NT2/D1 (cell line): Measurements from ENCODE around the gene MICAL2.

Experiments
- DNase-seq: peaks from one replicate; pipeline ENCODE4 v3.0.0-alpha.2; 2011; ENCODE audit warnings: low read depth, low spot score
- H3K27me3 ChIP-seq: 2 replicates; pipeline ENCODE4 v1.6.0; 2011; ENCODE audit warnings: mild to moderate bottlenecking; ENCODE audit not compliant: insufficient read length, insufficient read depth
- H3K36me3 ChIP-seq: 2 replicates; pipeline ENCODE4 v1.6.1; 2011; ENCODE audit warnings: mild to moderate bottlenecking, low read length, mixed read lengths; ENCODE audit not compliant: insufficient read depth, insufficient read length
- H3K4me1 ChIP-seq: 2 replicates; pipeline ENCODE4 v1.5.1; 2011; ENCODE audit not compliant: insufficient read depth, insufficient read length
- H3K4me3 ChIP-seq: 2 replicates; pipeline ENCODE4 v1.5.1; 2011; ENCODE audit warnings: low read depth; ENCODE audit not compliant: insufficient read length
- H3K9ac ChIP-seq: 2 replicates; pipeline ENCODE4 v1.6.0; 2011; ENCODE audit warnings: low read depth; ENCODE audit not compliant: insufficient read length
- H3K9me3 ChIP-seq: 2 replicates; pipeline ENCODE4 v1.5.1; 2011; ENCODE audit warnings: mild to moderate bottlenecking, low read length; ENCODE audit not compliant: insufficient read depth
- SUZ12 ChIP-seq: IDR thresholded peaks from 2 replicates; pipeline ENCODE4 v1.6.1; 2011; ENCODE audit not compliant: insufficient read length, insufficient read depth; ENCODE audit errors: extremely low read depth
- YY1 ChIP-seq: IDR thresholded peaks from 2 replicates; pipeline ENCODE4 v1.6.1; 2011; ENCODE audit not compliant: insufficient read length, insufficient read depth
- ZNF274 ChIP-seq: IDR thresholded peaks from 2 replicates; pipeline ENCODE4 v1.6.1; 2011; ENCODE audit warnings: mild to moderate bottlenecking, low read depth, low read length

The MICAL2 gene

DNA sequence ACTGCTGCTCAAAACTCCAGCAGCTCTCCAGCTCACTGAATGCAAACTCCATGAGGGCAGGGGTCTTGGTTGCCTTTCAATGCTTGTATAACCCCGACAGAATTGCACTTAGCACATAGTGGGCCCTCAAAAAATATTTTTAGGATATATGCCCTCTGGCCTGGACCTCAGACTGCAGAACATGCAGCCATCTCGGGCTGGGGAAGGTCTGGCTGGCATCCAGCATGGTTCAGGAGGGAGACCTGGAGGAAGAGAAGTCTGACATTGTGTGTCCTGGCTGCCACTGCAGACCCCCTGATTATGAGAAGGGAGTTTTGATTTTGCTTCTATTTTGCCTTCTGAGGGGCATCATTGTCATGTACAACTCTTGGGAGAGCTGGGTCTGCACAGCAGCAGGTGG is 157.5 kb downstream of the MICAL2 start:
- no peaks in the 10 kb centered on the region for H3K36me3 ChIP-seq

DNA sequence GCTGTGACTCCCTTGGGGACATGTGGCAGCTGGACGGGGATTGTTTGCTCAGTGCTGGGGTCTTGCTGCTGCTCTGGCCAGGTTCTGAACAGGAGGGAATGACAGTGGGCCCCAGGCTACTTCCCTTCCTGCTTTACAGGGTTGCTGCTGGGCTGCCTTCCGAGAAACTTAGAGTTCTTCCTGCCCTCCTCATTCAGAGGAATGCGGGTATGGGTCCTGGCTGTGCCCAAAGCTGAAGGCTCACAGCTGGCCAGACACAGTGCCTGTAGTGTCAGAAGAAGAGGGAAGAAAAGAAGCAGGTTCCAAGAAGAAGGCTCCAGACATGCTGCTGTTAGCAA is 158.7 kb downstream of the MICAL2 start:
- H3K9ac ChIP-seq = no peak overlapping the region

More for the DNA sequence above, 157.5 kb downstream of the MICAL2 start:
- Histone ChIP-seq H3K4me3 (no peak overlapping the region), H3K4me1 (peaks cover 2% of the 10 kb centered on the region), H3K9ac (no peak overlapping the region), H3K9me3 (no peaks in the 10 kb centered on the region), H3K27me3 (no peaks in the 10 kb centered on the region)
- DNase-seq = no peak
- no peak for TF ChIP-seq YY1
- TF ChIP-seq SUZ12 = no peak
- no peak for TF ChIP-seq ZNF274

DNA sequence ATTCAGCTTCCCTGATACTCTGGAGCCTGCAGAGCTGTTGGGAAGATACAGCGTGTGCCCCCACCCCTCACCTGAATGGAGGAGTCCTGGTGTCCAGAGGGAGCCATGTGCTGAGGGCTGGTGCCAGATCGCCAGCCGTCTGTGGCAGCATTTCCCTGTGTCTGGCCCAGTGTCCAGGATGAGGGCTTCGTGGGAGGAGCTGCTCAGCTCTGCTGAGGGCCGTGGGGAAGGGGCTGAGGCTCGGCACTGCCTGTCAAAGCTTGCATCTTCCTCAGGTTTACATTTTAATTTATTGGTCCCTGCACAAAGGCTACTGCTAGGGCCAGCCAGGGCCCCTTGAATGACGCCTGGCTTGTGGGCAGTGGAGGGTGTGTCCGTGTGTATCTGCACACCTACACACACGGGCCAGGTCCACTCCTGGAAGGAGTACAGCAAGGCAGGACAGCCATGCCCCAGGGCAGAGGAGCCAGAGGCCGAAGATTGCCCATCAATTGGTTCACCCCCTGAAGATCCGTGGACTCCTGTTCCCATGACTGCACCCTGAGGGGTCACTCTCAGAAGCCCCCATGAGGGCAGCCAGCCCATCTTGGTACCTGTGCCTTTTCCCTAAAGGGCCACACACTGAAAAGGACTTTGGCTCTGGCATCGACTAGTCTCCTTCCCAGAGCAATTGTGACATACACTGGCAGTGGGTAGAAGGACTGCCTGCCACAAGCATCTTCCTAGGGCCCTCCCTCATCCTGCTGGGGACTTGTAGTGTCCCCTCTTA is 159.2 kb downstream of the MICAL2 start:
- Histone ChIP-seq H3K4me3 (no peak overlapping the region), H3K27me3 (no peaks in the 10 kb centered on the region), H3K9ac (no peak overlapping the region), H3K9me3 (no peaks in the 10 kb centered on the region), H3K4me1 (peaks cover 2% of the 10 kb centered on the region), H3K36me3 (no peaks in the 10 kb centered on the region)
- TF ChIP-seq ZNF274 (no peak), SUZ12 (no peak), YY1 (no peak)
- DNase-seq = no peak

More for the DNA sequence above, 158.7 kb downstream of the MICAL2 start:
- H3K4me1 ChIP-seq = peaks cover 2% of the 10 kb centered on the region
- no peak overlapping the region for H3K4me3 ChIP-seq
- H3K36me3 ChIP-seq = no peaks in the 10 kb centered on the region
- no peak for DNase-seq
- no peaks in the 10 kb centered on the region for H3K9me3 ChIP-seq
- no peaks in the 10 kb centered on the region for H3K27me3 ChIP-seq
- TF ChIP-seq SUZ12 = no peak
- no peak for TF ChIP-seq ZNF274
- TF ChIP-seq YY1 = no peak

DNA sequence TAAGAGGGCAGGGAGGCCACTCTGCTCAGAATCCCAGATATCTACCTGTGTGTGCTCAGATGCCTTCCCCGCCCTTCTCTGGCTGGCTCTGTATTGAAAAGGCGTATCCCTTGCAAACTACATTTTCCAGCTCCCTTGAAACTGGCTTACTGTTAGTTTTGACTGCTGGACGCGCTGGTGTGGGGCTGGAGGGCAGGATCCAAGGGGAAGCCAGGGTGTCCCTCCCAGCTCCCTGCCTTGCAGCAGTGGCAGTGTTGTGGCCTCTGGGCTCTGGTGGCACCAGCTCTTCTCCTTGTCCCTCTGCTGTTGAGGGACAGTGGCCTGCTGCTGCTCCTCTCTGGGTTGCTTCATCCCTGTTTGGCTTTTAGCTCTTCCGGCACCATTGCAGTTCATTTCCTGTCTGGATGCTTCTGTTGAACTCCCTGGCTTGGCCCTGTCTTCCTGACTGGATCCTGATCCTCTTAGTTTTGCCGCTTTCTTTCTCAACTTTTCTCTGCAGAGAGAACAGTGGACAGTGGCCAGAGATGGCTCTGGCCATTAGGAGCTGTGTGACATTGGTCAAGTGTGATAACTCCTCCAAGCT is 159.9 kb downstream of the MICAL2 start:
- no peaks in the 10 kb centered on the region for H3K36me3 ChIP-seq
- no peaks in the 10 kb centered on the region for H3K9me3 ChIP-seq
- no peak overlapping the region for H3K4me3 ChIP-seq
- H3K9ac ChIP-seq = no peak overlapping the region
- H3K4me1 ChIP-seq = peaks cover 2% of the 10 kb centered on the region
- no peak for DNase-seq
- TF ChIP-seq YY1 = no peak
- TF ChIP-seq ZNF274 = no peak
- no peak for TF ChIP-seq SUZ12
- H3K27me3 ChIP-seq = no peaks in the 10 kb centered on the region

DNA sequence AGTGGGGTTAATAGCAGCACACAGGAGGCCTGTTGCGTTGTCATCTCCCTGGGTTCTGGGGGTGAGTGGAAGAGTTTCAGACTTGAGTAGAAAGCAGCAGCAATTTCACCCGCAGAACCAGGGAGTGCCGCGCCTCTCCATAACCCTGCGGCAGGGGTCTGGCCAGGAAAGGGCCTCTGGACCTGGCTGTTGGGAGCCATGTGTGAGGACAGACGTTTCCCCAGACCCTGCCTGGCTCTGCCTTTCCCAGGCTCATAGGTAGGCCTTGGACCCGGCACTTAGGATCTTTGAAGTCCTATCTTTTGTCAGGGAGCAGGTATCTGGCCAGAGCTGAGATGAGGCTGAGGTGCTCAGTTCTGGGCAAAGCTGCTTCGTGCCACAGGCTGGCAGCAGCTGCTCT is 160.4 kb downstream of the MICAL2 start:
- no peak for DNase-seq
- TF ChIP-seq YY1 (no peak), ZNF274 (no peak), SUZ12 (no peak)

DNA sequence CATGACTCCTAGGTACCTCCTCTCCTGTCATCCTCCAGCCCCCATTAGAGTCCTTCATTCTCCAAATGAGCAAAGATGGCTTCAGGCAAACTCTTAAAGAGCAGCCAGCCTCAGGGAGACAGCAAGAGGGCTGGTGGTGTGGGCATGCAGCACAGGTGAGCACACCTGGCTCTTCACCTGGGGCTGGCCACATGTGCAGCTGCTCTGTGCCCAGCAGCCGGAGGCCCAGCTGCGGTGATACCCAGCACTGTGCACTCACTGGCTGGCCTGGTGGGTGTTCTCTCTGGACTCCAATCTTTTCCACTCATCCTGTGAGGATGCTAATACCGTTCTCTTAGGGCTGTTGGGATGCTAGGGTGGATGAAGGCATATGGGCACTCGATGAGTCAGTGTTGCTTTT is 160.9 kb downstream of the MICAL2 start:
- Histone ChIP-seq H3K9ac (no peak overlapping the region), H3K36me3 (no peaks in the 10 kb centered on the region), H3K4me1 (peaks cover 2% of the 10 kb centered on the region), H3K4me3 (no peak overlapping the region), H3K27me3 (no peaks in the 10 kb centered on the region), H3K9me3 (no peaks in the 10 kb centered on the region)
- TF ChIP-seq ZNF274 = no peak
- no peak for TF ChIP-seq SUZ12
- no peak for TF ChIP-seq YY1
- DNase-seq = no peak

More for the DNA sequence above, 160.4 kb downstream of the MICAL2 start:
- no peak overlapping the region for H3K4me3 ChIP-seq
- H3K9me3 ChIP-seq = no peaks in the 10 kb centered on the region
- H3K4me1 ChIP-seq = peaks cover 2% of the 10 kb centered on the region
- H3K9ac ChIP-seq = no peak overlapping the region
- H3K27me3 ChIP-seq = no peaks in the 10 kb centered on the region
- no peaks in the 10 kb centered on the region for H3K36me3 ChIP-seq

DNA sequence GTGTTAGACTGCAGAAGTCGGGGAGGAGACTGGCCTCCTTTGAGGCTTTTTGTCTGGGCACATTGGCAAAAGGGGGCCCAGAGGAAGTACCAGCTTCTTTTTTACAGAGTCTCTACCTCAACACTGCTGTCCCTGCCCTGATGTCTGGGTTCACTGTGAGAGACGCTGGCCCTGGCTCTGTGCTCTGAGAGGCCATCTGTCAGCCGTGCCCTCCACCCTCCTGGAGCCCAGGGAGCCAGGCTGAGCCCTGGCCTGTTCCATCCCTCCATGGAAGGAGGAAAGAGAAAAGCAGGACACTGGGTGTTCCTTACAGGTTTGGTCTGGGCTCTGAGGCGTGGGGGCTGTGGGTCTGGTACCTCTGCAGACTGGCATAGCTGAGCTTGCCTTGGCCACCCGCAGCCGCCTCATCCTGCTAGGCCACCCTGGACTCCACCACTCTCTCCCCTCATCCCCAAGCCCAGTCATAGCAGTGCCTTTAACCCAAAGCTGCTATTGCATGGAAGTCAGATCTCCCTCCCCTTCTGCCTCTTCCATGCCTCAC is 161.5 kb downstream of the MICAL2 start:
- no peaks in the 10 kb centered on the region for H3K9me3 ChIP-seq
- no peak for DNase-seq
- H3K4me3 ChIP-seq = no peak overlapping the region
- H3K27me3 ChIP-seq = no peaks in the 10 kb centered on the region
- no peak overlapping the region for H3K9ac ChIP-seq
- peaks cover 2% of the 10 kb centered on the region for H3K4me1 ChIP-seq
- no peak for TF ChIP-seq YY1
- no peak for TF ChIP-seq ZNF274
- TF ChIP-seq SUZ12 = no peak
- H3K36me3 ChIP-seq = no peaks in the 10 kb centered on the region
